HG02588 (cell line): Measurements from ENCODE around the gene CD24.
"Not testable (repeated sequence)": the region's sequence is repeated elsewhere in the genome, so short reads cannot be mapped to it uniquely, and the experiment has no call there.

Experiments used
- ATAC-seq: cut with Tn5 transposase; IDR thresholded peaks from one replicate; pipeline ENCODE4 v1.9.1; 2021; ENCODE audit warnings: mild to moderate bottlenecking, moderate library complexity; ENCODE audit not compliant: unreplicated experiment

The CD24 gene

DNA sequence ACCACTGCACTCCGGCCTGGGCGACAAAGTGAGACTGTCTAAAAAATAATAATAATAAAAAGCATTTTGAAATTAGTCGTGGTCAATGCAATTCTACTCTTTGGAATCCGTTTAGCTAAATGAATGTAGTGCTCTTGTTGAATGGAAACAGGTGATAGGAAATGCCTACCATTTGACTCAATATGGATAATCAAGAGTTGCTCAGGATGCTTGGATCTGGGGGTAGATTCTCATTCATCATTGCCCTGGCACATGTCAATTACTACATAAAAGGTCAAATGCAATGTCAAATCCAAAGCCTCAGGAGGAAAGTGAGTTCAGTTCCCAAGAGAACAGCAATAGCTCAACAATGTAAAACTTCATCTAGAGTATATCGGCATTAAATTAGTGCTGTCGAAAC is 3.8 kb downstream of the CD24 start:
- ATAC-seq: not testable (repeated sequence)

DNA sequence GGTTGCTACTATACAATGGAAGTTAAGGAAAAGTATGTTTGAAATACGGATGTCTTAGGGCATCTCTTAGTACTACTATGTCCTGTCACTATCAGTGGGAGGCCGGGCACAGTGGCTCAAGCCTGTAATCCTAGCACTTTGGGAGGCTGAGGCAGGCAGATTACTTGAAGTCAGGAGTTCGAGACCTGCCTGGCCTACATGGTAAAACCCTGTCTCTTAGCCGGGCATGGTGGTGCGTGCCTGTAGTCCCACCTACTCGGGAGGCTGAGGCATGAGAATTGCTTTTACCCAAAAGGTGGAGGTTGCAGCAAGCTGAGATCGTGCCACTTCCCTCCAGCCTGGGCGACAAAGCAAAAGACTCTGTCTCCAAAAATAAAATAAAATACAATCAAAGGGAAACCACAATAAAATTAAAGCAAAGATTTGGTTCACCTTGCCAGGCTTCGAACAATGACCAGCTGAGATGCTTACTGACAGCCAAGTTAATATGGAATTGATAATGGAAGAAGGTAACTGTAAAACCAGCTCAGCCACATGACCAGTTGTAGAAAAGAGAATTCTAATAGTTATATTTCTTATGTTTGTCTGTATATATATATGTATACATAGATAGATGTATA is 6.5 kb downstream of the CD24 start:
- no peak for ATAC-seq

DNA sequence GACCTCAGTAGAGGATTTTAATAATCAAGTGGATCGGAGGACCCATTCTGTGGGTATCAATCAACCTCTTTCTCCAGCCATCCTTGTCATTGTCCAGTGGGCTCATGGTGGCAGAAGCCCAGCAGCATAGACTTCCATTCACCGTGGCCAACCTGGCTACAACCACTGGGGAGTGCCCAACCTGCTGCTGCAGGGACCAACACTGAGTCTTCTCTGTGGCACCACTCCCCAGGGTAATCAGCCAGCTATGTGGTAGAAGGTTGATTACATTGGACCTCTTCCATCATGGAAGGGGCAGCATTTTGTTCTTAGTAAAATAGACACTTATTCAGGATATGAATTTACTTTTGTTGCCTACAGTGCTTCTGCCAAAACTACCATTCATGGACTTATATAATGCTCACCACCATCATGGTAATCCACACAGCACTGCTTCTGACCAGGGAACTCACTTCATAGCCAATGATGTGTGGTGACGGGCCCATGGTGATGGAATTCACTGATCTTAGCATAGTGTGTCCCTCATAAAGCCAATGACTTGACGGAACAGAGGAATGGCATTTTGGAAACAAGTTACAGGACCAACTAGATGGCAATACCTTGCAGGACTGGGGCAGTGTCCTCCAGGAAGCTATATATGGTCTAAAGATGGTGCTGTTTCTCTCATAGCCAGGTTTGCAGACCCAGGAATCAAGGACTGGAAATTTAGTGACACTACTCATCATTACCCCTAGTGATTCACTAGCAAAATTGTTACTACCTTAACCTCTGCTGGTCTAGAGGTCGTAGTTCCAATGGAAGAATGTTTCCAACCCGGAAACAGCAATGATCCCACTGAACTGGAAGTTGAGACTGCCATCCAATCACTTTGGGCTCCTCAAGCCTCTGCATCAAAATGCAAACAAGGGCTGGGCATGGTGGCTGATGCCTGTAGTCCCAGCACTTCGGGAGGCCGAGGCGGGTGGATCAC is 7.6 kb downstream of the CD24 start:
- ATAC-seq: no peak

DNA sequence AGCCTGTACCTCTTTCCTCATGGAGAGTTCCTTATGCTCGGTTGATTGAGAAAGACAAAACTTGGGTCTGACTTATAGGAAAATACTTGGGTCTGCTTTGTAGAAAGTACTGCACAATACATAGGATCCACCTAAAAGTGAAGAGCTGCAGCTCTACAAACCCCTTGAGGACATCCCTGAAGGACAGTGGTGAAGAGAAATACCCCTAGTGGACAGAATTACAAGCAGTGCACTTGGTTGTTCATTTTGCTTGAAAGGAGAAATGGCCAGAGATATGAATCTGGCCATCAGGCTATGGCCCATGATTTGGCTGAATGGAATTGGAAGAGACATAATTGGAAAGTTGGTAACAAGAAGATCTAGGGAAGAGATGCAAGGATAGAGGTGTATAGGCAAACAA is 8.3 kb downstream of the CD24 start:
- no peak for ATAC-seq

DNA sequence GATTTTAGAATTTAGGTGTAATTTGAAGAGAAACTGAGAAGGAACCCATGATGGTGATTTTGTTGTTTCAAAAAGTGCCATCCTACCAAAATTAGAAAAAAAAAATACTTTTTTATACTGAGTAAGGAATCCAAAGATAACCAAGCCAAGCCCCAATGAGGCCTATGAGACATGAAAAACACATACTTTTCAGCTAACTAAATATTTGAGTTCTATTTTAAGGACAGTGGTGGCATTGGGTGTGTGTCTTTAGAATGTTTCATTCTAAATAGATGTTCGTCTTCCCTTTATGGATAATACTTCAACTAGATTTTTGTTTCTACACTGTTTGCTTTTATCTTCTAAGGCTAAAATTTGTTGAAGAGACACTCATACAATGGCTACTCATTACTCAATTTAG is 9.6 kb downstream of the CD24 start:
- ATAC-seq: no peak

DNA sequence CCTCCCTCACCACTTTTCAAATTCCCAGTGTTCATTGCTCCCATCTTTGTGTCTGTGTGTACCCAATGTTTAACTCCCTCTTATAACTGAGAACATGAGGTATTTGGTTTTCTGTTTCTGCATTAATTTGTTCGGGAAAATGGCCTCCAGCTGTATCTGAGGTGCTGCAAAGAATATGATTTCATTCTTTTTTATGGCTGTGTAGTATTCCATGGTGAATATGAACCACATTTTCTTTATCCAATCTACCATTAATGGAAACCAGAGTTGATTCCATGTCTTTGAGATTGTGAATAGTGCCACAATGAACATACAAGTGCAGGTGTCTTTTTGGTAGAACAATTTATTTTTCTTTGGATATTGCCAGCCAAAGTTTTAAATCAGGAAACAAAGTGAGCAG is 10.4 kb downstream of the CD24 start:
- no peak for ATAC-seq

DNA sequence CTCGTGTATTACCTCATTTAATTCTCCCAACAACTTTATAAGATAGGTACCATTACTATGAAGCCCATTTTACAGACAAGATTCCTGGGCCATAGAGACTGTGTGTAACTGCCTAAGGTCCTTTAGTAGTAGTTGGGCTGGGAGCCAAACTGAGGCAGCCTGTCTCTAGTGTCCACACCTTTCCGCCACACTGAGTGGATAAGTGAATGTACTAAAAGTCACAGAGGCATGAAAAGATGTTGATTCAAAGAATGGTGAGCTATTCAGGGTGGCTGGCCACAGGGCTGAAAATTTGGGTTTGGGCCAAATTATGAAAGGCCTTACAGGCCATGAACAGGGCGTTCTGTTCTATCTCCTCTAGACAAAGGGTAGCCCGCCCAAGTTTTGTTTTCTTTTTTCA is 11.0 kb downstream of the CD24 start:
- ATAC-seq: no peak

DNA sequence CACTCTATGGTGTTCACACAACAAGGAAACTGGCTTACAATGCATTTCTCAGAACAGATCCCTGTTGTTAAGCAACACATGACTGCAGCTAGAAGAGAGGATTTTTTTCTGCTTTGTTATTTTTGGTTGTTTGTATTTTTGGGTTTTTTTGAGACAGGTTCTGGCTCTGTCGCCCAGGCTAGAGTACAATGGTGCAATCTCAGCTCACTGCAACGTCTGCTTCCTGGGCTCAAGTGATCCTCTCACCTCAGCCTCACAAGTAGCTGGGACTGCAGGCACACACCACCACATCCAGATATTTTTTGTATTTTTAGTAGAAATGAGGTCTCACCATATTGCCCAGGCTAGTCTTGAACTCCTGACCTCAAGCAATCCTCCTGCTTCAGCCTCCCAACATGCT is 12.7 kb downstream of the CD24 start:
- no peak for ATAC-seq

DNA sequence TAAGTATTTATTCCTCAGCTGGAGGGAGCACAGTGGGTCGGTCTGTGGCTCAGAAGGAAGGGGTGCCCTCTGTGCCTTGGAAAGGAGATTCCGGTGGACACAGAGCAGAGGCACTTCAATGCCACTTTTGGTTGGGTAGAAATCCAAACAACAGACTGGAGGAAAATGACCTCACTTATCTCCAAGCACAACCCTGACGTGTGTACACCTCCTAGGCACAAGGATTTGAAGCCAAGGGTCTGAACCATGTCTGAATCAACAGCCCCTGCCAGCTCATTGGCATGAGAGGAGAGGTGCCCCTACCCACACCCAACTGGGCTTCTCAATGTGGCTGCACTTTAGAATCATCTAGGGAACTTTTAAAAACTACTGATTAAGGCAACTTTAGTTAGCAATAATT is 13.4 kb downstream of the CD24 start:
- no peak for ATAC-seq

DNA sequence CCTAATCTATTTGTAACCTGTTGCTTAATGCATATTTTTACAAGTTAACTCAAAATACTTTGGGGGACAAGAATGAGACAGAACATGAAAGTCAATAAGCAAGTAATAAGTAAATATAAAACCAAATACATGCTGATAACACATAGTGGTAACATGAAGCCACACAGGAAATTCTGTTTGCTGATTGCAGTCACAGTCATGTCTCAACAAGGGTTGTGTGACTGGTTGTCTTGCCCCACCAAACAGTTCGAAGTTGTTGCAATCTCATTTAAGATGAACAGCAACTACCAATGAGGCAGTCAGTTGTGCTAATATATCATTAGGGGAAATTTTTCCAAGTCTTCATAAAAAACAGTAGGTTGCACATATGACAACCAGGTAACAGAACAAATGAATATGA is 14.5 kb downstream of the CD24 start:
- ATAC-seq: no peak

DNA sequence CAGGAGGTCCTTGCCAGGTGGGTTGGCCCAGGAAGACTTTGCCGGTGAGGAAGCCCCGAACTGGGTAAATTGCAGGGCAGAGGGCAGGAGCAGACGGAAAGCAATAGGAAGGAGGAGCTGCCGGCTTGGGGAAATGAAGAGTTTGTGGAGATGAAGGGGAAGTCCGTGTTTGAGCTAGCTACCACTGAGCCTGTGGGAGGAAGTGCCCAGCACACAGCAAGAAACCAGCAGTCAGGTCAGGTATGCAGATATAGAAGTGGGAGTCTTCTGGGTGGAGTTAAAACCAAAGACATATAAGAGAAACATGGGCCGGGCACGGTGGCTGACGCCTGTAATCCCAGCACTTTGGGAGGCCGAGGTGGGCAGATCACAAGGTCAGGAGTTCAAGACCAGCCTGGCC is 34.7 kb downstream of the CD24 start:
- no peak for ATAC-seq

DNA sequence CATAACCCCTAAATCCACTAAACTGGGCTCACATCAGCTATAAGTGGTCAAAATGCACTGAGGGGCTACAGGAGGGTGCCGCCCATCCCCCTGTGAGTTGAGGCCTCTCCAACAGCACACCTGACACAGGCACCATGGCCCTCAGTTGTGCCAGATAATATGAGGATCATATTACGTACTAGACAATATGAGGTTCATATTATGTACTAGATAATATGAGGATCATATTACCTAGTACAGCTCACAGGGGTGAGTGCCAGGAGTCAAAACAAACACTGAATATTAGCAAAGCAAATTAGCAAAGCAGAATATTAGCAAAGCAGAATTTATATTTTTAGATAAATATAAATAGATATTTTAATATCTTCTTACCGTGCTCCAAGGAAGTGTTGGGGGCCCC is 35.3 kb downstream of the CD24 start:
- no peak for ATAC-seq

DNA sequence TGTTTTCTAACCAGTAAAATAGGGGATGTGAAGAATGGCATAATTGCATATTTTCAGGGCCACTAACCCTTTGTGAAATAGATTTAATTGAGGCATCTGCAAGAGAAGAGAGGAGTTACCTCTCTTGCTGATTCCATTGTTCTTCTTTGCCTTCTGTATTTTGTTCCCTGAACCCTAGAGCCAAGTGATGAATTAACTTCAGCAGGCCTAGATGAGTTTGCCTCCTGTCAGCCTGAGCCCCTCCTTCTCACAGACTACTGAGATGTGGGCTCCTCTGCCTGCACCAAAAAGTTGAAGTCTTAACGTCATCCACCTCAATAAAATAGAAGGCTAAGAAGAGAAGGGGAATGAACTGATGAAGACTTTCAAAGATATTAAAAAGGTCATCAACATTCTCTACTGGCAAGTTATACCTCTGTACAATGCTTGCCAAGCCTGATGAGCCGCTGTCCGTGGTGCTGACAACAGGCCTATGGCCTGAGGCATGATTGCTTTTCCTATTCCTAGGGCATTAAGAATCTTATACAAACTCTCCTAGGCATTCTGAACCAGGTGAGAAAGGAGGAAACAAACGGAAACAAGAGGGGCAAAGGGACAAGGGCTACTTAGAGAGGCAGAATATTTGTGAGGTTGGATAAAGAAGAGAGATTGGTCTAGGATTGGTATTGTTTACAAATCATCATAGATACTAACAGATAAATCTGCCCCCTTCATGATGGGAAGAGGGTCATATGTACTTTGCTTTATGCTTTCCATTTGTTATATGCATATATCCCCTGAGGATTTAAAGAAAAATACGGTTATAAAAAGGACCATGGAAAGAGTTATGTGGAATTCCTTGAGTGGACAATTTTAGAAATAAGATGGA is 46.8 kb downstream of the CD24 start:
- ATAC-seq: no peak

DNA sequence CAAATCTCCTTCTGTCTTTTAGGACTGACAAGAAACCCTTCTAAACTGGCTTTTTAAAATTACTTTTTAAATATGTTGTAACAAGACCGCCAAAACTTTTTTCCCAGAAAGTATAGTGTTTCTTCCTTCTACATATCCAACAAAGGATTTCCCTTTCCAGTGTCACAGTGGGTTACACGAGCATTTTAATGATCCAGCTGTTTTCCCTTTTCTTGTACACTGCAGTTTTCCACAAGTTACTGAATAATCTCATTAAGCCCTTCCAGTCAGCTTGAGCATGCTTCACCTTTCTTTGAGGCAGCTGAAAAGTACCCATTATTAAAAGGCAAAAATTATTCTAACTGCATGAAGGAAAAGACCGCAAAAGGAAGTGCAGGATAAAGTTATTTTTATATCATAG is 48.6 kb downstream of the CD24 start:
- ATAC-seq: no peak

DNA sequence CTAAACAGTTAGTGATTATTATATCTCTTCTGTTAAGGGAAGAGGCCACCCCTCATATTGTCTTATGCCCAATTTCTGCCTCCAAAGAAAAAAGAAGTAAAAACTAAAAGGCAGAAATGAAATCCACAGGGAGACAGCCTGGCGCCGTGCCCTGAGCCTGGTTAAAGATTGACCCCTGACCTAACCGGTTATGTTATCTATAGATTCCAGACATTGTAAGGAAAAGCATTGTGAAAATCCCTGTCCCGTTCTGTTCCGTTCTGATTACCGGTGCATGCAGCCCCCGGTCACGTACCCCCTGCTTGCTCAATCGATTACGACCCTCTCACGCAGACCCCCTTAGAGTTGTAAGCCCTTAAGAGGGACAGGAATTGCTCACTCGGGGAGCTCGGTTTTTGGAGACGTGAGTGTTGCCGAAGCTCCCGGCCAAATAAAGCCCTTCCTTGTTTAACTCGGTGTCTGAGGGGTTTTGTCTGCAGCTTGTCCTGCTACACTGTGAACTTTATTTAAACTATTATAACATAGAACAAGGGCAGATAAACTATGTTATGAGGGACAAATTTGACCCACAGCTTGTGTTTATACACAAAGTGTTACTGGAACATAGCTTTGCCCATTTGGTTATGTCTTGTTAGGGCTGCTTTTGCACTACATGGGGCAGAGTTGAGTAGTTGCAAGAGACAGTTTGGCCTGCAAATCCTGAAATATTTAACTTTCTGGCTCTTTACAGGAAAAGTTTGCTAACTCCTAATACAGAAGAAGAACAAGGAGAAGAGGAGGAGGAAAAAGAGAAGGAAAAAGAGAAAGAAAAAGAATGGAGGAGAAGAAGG is 49.6 kb downstream of the CD24 start:
- ATAC-seq: no peak

DNA sequence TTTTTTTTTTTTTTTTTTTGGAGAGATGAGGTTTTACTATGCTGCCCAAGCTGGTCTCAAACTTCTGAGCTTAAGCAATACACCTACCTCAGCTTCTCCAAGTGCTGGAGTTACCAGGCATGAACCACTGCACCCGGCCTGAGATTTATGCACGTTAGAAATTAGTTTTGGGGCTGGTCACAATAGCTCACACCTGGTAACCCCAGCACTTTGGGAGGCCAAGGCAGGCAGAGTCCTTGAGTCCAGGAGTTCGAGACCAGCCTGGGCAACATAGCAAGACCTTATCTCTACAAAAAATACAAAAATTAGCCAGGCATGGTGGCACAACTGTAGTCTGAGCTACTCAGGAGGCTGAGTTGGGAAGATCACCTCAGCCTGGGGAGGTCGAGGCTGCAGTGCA is 51.9 kb downstream of the CD24 start:
- no peak for ATAC-seq
